RWPE1 (cell line): ENCODE results near the gene RBMXL3.

ENCODE experiments used
- CTCF ChIA-PET: fragments of 350-600 bp; sonication (Branson Sonifier 250); formaldehyde crosslinking; extraction: SDS; loops from one replicate; lab custom pipeline; 2021; lab: Yijun Ruan, JAX
- POLR2A ChIA-PET: fragments of 400-600 bp; formaldehyde crosslinking; extraction: SDS; loops from one replicate; lab custom pipeline; 2020; ENCODE audit warnings: antibody characterized with exemption; ENCODE audit not compliant: low non-redundant PET; lab: Yijun Ruan, JAX
- DNase-seq: peaks from one replicate; pipeline ENCODE4 v3.0.0; 2012; ENCODE audit warnings: low spot score
- H3K27ac ChIP-seq: fragments of 450-650 bp; 2 replicates; pipeline ENCODE4 v1.5.1; 2017
- CTCF ChIP-seq: fragments of 450-650 bp; conservative IDR thresholded peaks from 2 replicates; pipeline ENCODE4 v1.5.1; 2017; ENCODE audit warnings: low read depth, mild to moderate bottlenecking

Gene RBMXL3

GRCh38 chrX:115232933-115233496 is 43.8 kb downstream of the RBMXL3 start:
- DNase-seq = no peak
- no peak overlapping the region for H3K27ac ChIP-seq
- no peak for TF ChIP-seq CTCF
- ChIA-PET POLR2A (no interaction called here), CTCF (interaction anchor here (0.7 kb wide), 1 partner anchor 155 kb away, joined by 3 read pairs; no protein-coding TSS in a partner anchor)

- no peak for DNase-seq
- H3K27ac ChIP-seq = no peak within 1 kb of the TSS
- TF ChIP-seq CTCF = no peak
- CTCF ChIA-PET = no interaction called here
- POLR2A ChIA-PET = no interaction called here
Measured at GRCh38 chrX:115233497-115234455, 44.6 kb downstream of the RBMXL3 start, which contains the start of gene LRCH2. Gene LRCH2 (minus strand): TSS chrX:115234096. CDS start chrX:115234041, 55 bp downstream.

GRCh38 chrX:115234461-115234860 is 45.3 kb downstream of the RBMXL3 start:
- ChIA-PET POLR2A (no interaction called here), CTCF (no interaction called here)
- no peak for TF ChIP-seq CTCF
- no peak for DNase-seq
- H3K27ac ChIP-seq = no peak overlapping the region

GRCh38 chrX:115236560-115236959 is 47.4 kb downstream of the RBMXL3 start:
- no peak for DNase-seq
- ChIA-PET CTCF (no interaction called here), POLR2A (no interaction called here)
- H3K27ac ChIP-seq = no peak overlapping the region
- no peak for TF ChIP-seq CTCF

GRCh38 chrX:115237056-115237455 is 47.8 kb downstream of the RBMXL3 start:
- POLR2A ChIA-PET = no interaction called here
- no peak for DNase-seq
- TF ChIP-seq CTCF = no peak
- H3K27ac ChIP-seq = no peak overlapping the region
- CTCF ChIA-PET = interaction anchor here (0.5 kb wide), 1 partner anchor 1637 kb away, joined by 3 read pairs; no protein-coding TSS in a partner anchor
